GM19455 (cell line): ENCODE measurements around the gene KRAS.

Experiments used
- ATAC-seq: cut with Tn5 transposase; IDR thresholded peaks from one replicate; pipeline ENCODE4 v1.9.1; 2021; ENCODE audit not compliant: unreplicated experiment

Gene KRAS

GRCh38 chr12:25256826-25257225 is 6.1 kb upstream of the KRAS start:
- no peak for ATAC-seq

GRCh38 chr12:25256005-25256404 is 5.3 kb upstream of the KRAS start:
- ATAC-seq: no peak

DNA sequence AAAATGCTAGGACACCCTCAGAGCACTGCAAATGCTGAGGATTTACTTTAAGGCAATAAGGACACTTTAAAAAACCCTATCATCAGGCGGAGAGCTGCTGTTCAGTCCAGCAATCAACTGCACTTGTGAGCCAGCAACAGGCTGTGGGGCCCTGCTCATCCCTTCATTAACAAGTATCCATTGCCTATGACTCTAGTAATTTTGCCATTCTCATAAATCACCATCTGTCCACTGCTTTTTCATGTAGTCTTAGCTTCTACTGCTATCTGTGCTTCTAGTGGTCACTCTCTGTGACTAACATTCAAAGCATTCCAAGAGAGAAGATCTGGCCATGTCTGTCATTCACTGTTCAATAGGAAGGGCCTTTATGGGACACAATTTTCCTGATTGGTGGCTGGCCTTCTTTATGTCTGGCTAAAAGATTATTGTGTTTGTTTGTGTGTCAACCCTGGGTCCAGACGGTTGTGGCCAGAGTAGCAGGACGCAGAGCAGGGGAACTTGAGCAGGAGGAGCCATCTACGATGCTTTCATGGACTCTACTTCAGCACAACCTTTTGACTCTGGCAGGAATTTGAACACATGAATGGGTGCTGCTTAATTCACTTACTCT is 3.6 kb upstream of the KRAS start:
- no peak for ATAC-seq

GRCh38 chr12:25253371-25254068 is 2.8 kb upstream of the KRAS start:
- ATAC-seq: no peak

DNA sequence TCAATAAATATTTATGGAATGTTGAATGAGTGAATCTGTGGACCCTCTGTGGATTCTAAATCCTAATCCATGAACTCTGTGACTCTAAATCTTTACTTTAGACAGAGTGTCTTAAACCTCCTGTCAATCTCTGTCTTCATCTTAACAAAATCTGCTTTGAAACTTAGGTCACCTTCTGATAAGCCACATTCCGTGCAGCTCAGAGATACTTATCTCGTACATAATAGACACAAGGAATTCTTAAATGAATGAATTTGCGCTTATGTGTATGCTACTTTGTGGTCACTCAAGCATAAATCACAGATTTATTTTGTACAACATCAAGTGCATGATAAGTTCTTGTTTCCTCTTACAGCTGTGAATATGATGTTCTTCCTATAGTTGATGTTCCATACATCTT is 2.2 kb upstream of the KRAS start:
- ATAC-seq: no peak

DNA sequence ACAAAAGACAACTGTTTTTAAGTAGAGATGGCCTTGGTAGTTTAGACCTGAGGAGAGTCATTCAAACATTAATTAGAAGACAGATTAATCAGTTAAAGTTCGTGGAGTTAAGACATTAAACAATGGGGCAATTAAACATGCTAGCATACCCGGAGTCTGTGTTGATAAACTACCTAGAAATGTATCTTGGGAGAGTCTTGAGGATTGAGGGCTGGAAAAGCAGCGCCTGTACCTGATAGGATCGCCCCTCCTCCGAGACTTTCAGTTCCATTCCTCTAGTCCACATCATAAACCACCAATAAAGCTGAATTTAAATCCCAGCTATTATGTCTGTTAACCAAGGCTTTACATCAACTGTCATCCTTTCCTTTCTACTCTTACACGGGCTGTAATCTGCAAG is 1.0 kb upstream of the KRAS start:
- no peak for ATAC-seq

DNA sequence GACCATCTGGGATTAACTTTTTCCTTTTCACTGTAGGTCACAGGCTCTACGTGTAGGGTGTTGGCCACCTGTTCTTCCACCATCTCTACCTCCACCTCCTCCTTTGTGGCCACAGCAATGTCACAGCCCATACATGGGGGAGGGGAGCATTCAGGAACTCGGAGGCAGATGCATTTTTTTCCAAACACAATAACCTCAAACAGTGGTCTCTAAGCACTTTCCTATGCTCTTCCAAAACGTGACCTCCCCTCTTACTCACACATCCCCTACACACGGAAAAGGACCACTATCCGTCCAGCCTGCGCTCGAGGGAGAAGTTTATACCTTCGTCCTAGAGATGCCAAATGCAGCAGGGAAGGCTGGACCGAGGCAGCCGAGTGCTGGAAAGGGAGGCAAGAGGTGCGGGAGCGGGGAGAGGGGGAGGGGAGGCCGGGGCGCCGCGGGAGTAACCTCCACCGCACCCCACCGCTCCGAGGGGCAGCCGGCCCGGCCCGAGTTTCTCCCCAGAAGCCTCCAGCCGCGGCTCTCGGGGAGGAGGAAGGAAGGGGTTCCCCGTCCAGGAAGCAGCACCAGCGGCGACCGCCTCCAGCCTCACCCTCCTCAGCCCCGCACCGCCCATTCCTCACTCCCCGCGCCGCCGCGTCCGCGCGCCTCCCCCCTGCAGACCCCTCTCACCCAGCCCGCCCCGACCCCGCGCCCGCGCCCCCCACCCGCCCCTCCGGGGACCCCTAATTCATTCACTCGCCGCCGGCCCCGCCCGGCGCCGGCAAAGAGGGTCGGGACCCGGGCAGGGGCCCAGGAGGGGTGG is 594 bp downstream of the KRAS start:
- ATAC-seq: peak; percentile 42

- no peak for ATAC-seq
Measured at GRCh38 chr12:25248732-25249131, 2.0 kb downstream of the KRAS start.

- no peak for ATAC-seq
Measured at GRCh38 chr12:25248137-25248536, 2.6 kb downstream of the KRAS start.

DNA sequence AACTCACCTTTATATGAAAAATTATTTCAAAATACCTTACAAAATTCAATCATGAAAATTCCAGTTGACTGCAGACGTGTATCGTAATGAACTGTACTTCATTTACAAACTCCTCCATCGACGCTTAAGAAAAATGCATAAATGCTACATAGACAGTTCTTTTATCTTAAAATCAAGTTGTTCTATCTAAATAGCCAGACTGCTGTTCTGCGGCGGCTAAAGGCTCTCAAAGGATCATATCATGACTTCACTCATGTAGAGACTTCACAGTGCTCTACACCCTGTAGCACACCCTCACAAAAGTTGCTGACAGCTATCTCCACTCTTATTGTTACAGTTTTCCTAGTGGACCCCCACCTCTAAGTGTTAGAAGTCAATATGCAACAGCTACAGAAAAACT is 5.2 kb downstream of the KRAS start:
- no peak for ATAC-seq

DNA sequence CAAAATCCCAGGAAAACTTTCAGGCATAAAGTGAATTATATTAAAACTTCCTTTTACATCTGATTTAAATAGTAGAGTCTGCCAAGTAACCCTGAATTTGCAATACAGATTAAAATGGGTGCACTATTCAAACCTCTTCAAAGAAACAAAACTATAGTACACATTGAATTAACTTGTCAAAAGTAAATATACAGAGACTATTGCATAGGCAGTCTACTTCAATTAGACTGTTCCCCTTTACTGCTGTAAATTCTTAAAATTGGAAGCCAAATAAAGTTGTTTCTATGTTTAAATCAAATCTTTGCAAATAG is 7.1 kb downstream of the KRAS start:
- no peak for ATAC-seq

DNA sequence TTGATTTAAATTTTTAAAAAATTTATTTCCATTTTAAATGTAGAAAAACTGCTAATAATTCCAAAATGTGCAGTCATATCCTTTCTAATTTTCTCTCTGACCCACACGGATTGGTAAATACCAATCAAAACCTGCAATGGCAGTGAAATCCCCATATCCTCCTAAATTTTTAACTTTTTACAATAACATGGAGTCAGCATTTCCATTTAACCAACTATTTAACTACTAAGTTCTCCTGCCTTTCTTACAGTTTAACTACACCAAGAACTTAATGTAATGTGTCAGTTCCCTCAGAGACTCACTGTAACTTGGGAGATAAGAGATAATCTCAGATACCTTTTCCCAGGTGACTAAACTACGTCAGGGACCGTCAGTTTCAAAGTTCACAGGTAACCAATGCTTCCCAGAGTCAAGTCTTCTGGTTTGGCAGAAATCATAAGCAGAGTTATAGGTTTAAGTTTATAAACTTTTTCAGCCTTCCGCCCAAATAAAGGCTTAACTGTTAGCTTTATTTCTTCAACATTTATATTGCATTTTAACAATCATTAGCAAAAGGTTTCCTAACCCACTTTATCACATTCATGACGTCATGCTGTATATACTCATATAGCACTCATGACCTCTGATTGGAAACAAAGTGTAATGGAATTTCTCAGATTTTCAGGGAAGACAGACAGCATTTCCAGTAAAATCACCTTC is 7.6 kb downstream of the KRAS start:
- no peak for ATAC-seq

- ATAC-seq: peak; percentile 68
Measured at GRCh38 chr12:25241167-25242020, 9.3 kb downstream of the KRAS start.

DNA sequence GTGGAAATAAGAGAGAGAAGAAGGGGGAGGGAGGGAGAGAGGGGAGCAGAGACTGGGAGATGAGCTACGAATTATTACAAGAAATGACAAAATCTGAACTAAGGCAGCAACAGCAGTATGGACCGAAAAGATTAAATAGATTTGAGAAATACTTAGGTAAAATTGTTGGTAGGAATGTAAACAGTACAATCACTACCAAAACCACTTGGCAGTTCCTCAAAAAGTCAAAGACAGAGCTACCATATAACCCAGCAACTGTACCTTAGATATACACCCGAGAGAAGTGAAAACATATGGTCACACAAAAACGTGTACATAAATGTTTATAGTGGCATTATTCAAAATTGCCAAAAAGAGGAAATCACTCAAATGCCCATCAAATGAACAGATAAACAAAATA is 14.1 kb downstream of the KRAS start:
- no peak for ATAC-seq

- no peak for ATAC-seq
Measured at GRCh38 chr12:25236190-25236589, 14.5 kb downstream of the KRAS start.

DNA sequence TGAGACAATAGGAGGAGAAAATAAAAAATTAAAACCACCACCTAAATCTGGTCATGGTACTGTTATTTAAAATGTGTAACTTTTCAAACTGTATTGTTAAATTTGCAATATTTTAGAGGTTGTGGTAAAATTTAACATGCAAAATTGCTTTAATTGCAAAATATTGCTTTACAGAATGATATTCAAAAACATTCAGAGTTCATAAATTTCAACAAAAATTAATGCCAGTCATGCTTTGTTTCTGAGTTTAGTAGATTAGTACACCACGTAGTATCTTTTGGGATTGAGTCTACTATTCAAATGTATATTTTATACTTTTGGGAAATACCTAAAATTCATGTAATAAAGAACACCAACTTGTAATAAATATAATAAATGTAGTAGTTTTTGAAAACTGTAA is 37.4 kb downstream of the KRAS start:
- no peak for ATAC-seq

DNA sequence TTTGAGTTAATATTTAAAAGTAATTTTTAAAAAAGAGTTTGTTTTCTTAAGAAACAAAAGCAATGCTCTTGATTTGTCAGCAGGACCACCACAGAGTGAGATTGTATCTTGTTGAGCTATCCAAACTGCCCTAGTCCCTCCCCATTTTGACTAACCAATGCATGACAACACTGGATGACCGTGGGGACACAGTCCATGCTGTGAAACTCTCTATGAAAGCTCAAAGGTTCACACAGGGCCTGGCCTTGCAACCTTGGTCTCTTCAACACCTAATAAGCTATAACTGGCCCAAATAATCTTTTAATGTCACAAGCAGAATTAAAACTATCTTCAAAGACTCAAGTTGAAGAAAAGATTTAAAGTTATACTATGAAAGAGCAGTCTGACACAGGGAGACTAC is 42.2 kb downstream of the KRAS start:
- no peak for ATAC-seq

DNA sequence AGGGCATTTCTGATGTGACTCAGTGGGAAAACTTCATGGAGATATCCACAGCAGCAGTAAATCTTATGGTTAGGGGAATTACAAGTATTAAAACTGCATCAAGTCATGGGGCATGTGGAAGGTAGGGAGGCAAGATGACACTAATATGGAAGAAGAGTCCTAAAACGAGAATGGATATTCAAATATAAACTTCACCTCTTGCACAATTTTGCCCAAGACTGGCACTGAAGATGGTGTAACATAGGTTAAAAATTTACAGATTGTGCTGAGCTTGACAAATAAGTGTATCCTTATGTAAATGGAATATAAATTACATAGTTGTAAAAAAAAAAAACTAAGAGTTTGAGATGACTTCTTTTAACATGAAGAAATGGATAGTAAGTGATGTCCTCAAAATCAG is 42.9 kb downstream of the KRAS start:
- ATAC-seq: no peak

DNA sequence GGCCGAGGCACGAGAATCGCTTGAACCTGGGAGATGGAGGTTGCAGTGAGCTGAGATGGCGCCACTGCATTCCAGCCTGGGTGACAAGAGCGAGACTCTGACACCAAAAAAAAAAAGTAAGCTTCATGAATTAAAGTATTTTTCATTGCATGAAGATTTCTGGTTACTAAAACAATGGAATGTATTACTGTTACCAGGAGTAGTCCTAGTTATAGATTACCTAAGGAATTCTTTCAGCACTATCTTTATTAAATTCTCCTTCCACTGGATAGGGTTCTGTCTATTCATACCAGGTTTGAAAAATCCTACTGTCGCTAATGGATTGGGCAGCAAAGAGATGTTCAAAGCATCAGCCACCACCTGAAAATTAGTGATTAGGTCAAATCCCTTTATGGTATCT is 43.3 kb downstream of the KRAS start:
- ATAC-seq: no peak

DNA sequence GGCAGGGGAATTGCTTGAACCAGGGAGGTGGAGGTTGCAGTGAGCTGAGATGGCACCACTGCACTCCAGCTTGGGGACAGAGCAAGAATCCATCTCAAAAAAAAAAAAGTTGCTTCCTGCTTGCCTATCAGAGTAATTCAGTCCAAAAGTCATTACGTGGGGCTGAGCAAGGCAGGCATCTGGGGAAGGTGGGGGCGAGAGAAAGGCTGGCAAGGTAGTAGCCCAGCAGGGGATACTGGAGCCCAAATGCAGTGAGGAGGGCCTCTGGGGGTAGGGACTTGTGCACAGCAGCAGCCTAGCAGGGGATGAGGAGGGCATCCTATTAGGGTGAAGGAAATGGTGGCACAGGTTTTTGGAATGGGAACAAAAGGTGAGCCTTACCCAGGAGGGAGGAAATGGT is 48.6 kb downstream of the KRAS start:
- ATAC-seq: no peak

DNA sequence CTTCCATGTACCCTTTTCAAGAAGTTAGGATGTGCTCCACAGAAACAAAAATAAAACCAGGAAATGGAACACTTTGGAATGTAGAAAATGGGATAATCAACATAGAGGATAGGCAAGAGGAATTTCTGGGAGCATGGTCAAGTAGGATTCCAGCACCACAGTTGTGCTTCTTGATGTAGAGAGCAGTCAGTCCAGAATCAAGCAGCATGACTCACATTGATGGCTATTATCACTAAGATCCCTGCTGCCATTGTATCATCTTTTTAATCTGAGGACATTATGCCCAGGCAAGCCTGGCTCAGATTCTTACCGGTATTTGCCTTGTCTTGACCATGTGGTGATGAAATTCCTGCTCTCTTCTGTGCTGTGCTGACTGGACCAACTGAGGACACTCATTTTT is 50.0 kb downstream of the KRAS start:
- no peak for ATAC-seq
